GM18505 (cell line): Measurements from ENCODE around the gene MID1.

ENCODE experiments used
- ATAC-seq: cut with Tn5 transposase; IDR thresholded peaks from one replicate; pipeline ENCODE4 v1.9.1; 2021; ENCODE audit not compliant: unreplicated experiment
- POLR2A ChIP-seq: IDR thresholded peaks from 4 replicates; pipeline ENCODE4 v1.6.1; 2011; ENCODE audit warnings: borderline replicate concordance; ENCODE audit not compliant: insufficient read depth, insufficient read length; ENCODE audit errors: extremely low read depth

MID1 gene

GRCh38 chrX:10474913-10475568 lies 145.3 kb downstream of the MID1 start:
- no peak for TF ChIP-seq POLR2A
- ATAC-seq, result no peak

GRCh38 chrX:10474510-10474909 lies 145.9 kb downstream of the MID1 start:
- no peak for TF ChIP-seq POLR2A
- ATAC-seq, result no peak

GRCh38 chrX:10471418-10471817 lies 149.0 kb downstream of the MID1 start:
- ATAC-seq, result no peak

GRCh38 chrX:10470009-10470408 lies 150.4 kb downstream of the MID1 start:
- TF ChIP-seq POLR2A, result no peak
- ATAC-seq, result no peak

More at GRCh38 chrX:10471418-10471817, 149.0 kb downstream of the MID1 start:
- TF ChIP-seq POLR2A, result no peak

- TF ChIP-seq POLR2A, result no peak
- no peak for ATAC-seq
These were observed 152.6 kb downstream of the MID1 start for GRCh38 chrX:10467793-10468192.

- ATAC-seq, result no peak
- TF ChIP-seq POLR2A, result no peak
These were observed 155.1 kb downstream of the MID1 start for GRCh38 chrX:10465254-10465653.

- ATAC-seq, result no peak
- no peak for TF ChIP-seq POLR2A
These were observed 163.3 kb downstream of the MID1 start for GRCh38 chrX:10457092-10457491.

GRCh38 chrX:10453945-10454344 lies 166.4 kb downstream of the MID1 start:
- no peak for ATAC-seq
- TF ChIP-seq POLR2A, result no peak

- ATAC-seq, result no peak
- no peak for TF ChIP-seq POLR2A
These were observed 169.4 kb downstream of the MID1 start for GRCh38 chrX:10450959-10451355.

GRCh38 chrX:10450229-10450958 lies 170.0 kb downstream of the MID1 start:
- ATAC-seq, result no peak
- no peak for TF ChIP-seq POLR2A

- no peak for ATAC-seq
- no peak for TF ChIP-seq POLR2A
These were observed 172.7 kb downstream of the MID1 start for GRCh38 chrX:10447564-10448214.

- no peak for ATAC-seq
- no peak for TF ChIP-seq POLR2A
These were observed 176.2 kb downstream of the MID1 start for GRCh38 chrX:10444204-10444603.

GRCh38 chrX:10441464-10441863 lies 178.9 kb downstream of the MID1 start:
- ATAC-seq, result no peak
- no peak for TF ChIP-seq POLR2A
